NCI-H1436 (cell line): ENCODE measurements around the gene TBC1D22B.
A peak's percentile ranks its signal among the peaks of the same experiment; 100 is the strongest.

Experiments
- DNase-seq: peaks from one replicate; lab custom pipeline; 2025; lab: John Stamatoyannopoulos, UW

The TBC1D22B gene

DNA sequence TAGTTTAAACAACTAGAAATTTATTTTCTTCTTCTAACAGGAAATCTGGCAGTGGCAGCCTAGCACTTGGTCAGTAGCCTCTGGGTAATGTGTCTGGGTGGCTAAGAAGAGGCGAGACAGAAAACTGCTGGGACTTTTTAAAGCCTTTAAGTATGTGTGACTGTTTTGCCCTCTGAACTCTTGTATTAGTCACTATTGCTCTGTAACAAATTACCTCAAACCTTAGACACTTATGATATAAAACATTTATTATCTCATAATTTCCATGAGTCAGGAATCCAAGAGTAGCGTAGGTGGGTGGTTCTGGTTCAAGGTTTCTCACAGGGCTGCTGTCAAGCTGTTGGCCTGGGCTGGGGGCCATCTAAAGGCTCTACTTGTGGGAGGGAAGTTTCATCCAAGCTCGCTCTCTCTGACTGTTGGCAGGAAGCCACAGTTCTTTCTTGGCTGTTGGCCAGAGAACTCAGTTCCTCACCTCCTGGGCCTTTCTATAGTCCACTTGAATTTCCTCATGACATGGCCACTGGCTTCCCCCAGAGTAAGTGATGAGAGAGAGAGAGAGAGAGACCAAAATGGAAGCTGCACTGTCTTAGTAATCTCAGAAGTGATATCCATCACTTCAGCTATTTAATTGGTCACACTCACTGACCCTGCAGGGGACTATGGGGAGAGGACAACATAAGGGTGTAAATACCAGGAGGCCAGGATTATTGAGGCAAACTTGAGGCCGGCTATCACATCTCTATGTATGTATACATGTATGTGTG lies 17.4 kb upstream of the TBC1D22B start:
- DNase-seq: peak; percentile 9

GRCh38 chr6:37241131-37241530 lies 16.4 kb upstream of the TBC1D22B start:
- DNase-seq: no peak

DNA sequence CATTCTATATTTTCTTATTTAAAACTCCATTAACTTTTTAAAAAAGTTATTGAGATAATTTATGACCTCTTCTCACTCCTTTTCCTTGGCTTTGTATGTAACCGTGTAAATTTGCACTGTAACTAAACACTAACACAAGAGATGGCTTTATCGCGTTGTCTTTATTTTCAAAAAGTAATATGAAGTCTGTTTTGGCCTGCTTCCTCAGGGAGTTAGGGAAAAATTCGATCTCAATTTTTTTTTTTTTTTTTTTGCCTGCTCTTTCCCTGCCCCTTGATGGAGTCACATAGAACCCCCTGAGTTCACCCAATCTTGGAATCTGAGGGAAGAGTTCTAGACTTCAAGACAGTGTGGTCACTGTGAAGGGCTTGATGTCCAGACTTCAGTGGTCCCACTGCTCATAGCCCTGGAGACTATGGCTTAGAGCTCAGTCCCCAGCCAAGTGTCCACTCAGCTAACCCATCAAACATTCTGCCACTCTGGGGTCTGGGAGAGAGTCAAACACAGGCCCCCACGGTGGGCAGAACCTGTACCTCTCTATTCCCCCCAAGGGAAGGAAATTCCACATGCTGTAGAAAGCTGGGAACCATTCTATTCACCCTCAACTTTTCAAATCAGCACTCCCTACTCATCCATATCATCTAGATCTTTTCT lies 15.7 kb upstream of the TBC1D22B start:
- no peak for DNase-seq

DNA sequence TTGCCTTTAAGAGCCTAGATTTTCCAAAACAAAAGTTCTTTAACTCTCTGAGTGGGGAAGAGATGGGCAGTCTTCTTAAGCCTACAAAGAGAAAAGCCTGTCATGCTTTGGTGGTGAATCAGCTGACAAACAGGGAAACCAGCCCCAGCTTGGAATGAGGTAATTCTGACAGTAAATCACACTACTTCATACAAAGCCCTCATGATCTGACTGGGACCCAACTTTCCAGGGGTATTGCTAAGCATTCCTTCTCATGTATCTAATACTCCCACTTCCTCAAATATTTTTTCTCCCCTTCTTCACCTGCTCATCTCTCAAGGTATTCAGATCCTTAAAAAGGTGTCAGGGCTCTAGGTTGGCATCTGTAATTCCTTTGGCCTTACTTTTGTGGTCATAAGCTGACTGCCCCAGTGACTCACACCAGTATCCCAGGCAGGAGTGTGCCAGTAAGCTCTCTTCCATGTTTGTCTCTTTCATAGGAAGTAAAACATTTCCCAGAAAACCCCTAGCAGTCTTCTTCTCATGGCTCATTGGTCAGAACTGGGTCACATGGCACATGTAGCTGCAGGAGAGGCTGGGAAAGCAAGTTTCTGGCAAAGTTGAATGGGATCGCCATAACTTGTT lies 15.0 kb upstream of the TBC1D22B start:
- no peak for DNase-seq

DNA sequence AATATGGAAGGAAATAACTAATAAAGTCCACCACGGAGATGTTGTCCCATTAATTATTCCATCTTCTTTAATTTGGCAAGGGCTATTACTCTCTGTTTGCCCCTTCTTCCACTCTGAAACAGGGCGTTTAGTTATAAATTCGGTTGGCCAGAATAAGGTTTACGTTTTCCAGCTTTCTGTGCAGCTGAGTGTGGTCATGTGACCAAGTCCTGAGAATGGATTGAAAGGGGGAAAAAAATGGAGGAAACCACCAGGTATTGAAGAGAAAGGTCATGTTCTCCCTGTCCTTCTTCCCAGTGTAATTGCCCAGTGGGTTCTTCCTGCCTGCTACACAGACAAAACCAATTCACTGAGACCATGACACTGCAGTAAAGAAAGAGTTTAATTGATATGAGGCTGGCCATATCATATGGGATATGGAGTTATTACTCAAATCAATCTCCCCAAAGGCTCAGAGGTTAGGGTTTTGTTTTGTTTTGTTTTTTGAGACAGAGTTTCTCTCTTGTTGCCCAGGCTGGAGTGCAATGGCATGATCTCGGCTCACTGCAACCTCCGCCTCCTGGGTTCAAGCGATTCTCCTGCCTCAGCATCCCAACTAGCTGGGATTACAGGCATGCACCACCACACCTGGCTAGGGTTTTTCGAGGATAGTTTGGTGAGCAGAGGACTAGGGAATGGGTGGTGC lies 14.3 kb upstream of the TBC1D22B start:
- DNase-seq: no peak

DNA sequence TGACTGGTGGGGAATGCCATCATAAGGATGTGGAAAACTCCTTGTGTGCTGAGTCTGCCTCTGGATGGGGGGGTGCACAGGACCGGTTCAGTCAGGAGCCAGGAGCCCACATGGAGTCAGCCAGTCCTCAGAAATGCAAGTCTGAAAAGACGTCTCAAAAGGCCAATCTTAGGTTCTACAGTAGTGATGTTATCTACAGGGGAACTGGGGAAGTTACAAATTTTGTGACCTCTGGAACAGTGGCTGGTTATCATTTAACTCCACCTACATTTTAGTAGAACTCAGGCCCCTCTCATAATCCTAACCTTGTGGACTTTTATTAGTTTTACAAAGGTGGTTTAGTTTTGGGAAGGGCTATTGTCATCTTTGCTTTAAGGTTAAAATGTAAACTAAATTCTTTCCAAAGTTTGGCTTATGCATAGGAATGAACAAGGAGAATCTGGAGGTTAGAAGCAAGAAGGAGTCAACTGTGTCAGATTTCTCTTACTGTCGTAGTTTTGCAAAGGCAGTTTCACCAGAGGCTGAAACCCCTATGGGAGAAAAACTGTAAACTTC lies 13.7 kb upstream of the TBC1D22B start:
- DNase-seq: no peak

DNA sequence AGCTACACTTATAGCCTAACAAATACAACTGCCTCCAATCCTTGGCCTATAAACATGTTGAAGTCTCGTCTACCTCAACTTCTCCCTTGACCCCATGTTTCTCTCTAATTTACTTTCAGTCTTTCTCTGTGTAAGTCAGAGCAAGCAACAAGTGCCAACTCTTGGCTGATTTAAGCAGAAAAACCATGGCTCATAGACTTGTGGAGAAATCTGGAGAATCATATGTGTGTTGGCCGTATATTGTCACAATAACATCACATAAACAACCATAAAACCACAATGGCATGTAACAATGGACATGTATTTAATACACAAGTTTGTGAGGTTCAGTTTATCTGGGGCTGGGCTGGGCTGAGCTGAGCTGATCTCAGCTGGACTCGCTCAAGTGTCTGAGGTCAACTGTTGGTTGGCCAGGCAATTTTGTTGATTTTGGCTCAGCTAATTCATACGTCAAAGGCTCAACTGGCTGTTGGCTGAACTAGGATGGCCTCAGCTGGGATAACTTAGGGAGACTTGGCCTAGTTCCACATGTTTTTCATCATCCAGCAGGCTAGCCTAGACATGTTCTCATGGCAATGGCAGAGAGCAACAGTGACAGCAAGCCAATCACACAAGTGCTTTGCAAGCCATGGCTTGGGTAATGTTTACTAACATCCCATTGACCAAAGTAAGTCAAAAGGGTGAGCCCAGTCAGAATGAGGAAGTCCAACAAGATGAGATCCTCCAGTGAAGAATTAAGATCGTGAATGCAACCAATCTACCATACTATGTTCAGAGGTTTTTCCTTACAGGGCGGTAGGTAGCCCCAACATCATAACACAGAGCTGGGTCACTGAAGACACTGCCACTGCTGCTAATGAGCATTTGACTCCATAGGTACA lies 12.9 kb upstream of the TBC1D22B start:
- DNase-seq: no peak

GRCh38 chr6:37251211-37251780 lies 6.3 kb upstream of the TBC1D22B start:
- no peak for DNase-seq

DNA sequence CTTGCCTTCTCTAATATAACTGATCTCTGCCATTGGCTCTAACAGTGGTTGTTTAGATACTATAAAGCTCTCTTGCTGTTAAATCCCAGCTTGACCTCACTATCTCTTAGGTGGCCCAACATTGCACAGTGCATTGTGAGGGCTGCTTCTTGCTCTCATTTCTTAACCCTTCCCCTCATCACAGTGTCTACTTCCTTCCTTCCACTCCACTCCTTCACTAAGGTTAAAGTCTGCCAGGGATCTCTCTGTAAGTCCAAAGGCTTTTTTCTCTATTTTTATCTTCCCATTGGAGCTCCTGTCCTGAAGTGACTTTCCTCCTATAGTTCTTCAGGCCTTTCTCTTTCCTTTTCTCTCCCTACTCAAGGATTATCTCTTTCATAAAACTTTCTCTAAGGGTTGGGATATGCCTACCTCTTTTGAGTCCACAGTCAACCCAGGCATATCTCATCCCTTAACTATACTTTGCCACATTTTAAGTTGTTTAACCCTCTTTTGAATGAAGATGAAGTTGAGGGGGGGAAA lies 4.0 kb upstream of the TBC1D22B start:
- DNase-seq: no peak

DNA sequence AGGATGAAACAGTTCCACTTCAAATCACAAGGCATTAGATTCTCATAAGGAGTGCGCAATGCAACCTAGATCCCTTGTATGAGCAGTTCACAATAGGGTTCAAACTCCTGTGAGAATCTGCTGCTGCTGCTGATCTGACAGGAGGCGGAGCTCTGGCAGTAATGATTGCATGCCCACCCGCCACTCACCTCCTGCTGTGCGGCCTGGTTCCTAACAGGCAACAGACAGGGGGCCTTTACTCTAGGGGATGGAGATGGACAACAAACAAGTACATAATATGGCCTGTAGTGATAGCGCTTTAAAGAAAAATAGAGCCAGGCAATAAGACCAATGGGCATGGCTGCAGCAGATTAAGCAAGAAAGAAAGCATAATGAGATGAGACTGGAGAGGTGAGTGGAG lies 2.7 kb upstream of the TBC1D22B start:
- DNase-seq: no peak

GRCh38 chr6:37256692-37257319 lies 766 bp upstream of the TBC1D22B start:
- no peak for DNase-seq

DNA sequence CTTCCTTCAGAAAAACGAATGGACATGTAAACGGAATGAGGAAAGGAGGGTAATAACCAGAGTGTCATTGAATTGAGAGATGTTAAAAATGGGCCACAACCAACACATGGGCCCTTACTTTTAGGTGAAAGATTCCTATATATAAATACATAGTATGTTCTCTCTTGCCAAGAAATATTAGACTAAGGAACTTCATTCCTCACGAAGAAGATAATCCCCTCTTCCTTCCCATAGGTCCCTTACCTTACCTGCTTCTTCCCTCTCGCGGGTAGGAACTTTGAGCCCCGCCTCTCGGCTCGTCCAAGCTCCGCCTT lies 295 bp upstream of the TBC1D22B start:
- DNase-seq: no peak

GRCh38 chr6:37258405-37259105 lies 983 bp downstream of the TBC1D22B start:
- DNase-seq: no peak

GRCh38 chr6:37259191-37259590 lies 1.6 kb downstream of the TBC1D22B start:
- DNase-seq: no peak

- DNase-seq: no peak
These were observed 2.5 kb downstream of the TBC1D22B start for GRCh38 chr6:37260040-37260439.

DNA sequence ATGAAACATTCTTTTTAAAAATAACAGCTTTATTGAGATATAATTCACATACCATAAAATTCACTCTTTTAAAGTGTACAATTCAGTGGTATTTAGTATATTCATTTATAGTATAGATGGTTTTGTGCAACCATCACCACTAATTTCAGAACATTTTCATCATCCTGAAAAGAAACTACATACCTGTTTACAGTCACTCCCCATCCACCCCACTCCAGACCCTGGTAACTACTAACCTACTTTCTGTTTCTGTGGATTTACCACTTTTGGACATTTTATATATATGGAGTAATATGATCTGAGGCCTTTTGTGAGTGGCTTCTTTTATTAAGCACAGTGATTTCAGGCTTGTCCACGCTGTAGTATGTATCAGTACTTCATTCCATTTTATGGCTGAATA lies 2.9 kb downstream of the TBC1D22B start:
- DNase-seq: no peak

GRCh38 chr6:37261198-37261597 lies 3.6 kb downstream of the TBC1D22B start:
- no peak for DNase-seq

DNA sequence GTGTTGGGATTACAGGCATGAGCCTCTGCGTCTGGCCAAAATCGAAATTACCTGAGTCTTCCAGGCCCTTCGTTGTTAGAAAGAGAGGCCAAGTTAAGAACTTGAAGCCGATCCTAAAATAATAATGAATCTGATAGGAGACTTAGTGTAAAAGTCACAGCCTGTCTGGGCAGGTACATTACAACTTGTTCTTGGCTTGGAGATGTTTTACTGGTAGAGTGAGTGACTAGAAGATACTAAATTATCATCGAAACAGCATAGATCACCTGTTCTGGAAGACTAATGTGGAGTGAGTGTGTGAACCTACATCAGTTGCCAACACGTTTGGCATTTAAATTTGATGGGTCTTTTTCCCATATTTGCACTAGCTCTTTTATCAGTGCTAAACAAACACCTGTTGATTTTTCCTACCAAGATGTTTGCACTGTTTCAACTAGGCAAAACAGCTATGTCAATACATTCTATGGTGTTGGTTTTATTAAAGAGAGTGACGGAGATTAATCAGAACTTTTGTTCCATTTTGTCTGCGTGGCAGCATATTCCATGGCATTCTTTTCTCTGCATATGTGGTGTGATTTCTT lies 5.0 kb downstream of the TBC1D22B start:
- DNase-seq: no peak

- DNase-seq: no peak
These were observed 7.4 kb downstream of the TBC1D22B start for GRCh38 chr6:37265001-37265400.

- no peak for DNase-seq
These were observed 8.3 kb downstream of the TBC1D22B start for GRCh38 chr6:37265860-37266259.
